Heart right ventricle (tissue), 16 donors: Measurements from ENCODE around the gene RBP3. TPM values are rescaled to one million over a fixed set of nuclear protein-coding genes. Genes with fewer than 3 reads are reported as not detected.

Experiments
- ATAC-seq, 8 donors: fragments of 200-7000 bp; cut with Tn5 transposase; one replicate each; pipeline ENCODE4 v1.9.1; 2020; ENCODE audit warnings: mild to moderate bottlenecking in 8 of 8, moderate library complexity in 8 of 8, moderate number of reproducible peaks in 1 of 8
- DNase-seq, 2 donors: peaks; one replicate each; pipeline ENCODE4 v3.0.0-alpha.2; 2020
- H3K27ac ChIP-seq, 10 donors: fragments of 200-600 bp; sonication (generic) in 2 of 10; one replicate each; pipeline versions ENCODE4 v1.5.0 to v1.8.0; 2020 to 2022; ENCODE audit warnings: mild to moderate bottlenecking in 3 of 10
- H3K27me3 ChIP-seq, 7 donors: fragments of 200-600 bp; one replicate each; pipeline ENCODE4 v1.8.0; 2021 to 2022; ENCODE audit warnings: mild to moderate bottlenecking in 2 of 7
- H3K36me3 ChIP-seq, 9 donors: fragments of 200-600 bp; sonication (generic) in 1 of 9; one replicate each; pipeline versions ENCODE4 v1.5.0 to v1.8.0; 2020 to 2022; ENCODE audit warnings: mild to moderate bottlenecking in 2 of 9
- H3K4me1 ChIP-seq, 9 donors: fragments of 200-600 bp; sonication (generic) in 1 of 9; one replicate each; pipeline versions ENCODE4 v1.5.0 to v1.8.0; 2020 to 2022; ENCODE audit warnings: mild to moderate bottlenecking in 4 of 9
- H3K4me3 ChIP-seq, 10 donors: fragments of 200-600 bp; sonication (generic) in 2 of 10; one replicate each; pipeline versions ENCODE4 v1.5.0 to v1.8.0; 2020 to 2022; ENCODE audit warnings: mild to moderate bottlenecking in 7 of 10, moderate library complexity in 2 of 10
- H3K9me3 ChIP-seq, 11 donors: fragments of 200-600 bp in 10 of 11; sonication (generic) in 2 of 11; one replicate each; pipeline versions ENCODE4 v1.5.0 to v1.8.0; 2013 to 2022; ENCODE audit warnings: mild to moderate bottlenecking in 2 of 11, control low read depth in 1 of 11, moderate library complexity in 1 of 11
- WGBS, 2 donors: extraction: QIAGEN DNeasy Blood & Tissue Kit; methylation state at CpG; one replicate each; pipeline ENCODE4 v1.1.7; 2013; ENCODE audit warnings: inconsistent platforms in 1 of 2; 5-methylcytosine and 5-hydroxymethylcytosine counted together
- intact Hi-C, 10 donors: fragments of 100-400 bp; cut with DNase I; formaldehyde crosslinking; loops; one replicate each; pipeline versions ENCODE4 v1.11.1 to v1.14.2; 2022
- polyA plus RNA-seq, 2 donors: library from polyadenylated mRNA; stranded (reverse); fragments of 200-250 nt; gene quantifications; one replicate each; pipeline ENCODE4 v1.2.3, GENCODE V29; 2013
- total RNA-seq, 10 donors: library from RNA; stranded (reverse); fragmentation: NEBNext Ultra II Directional in 3 of 10; extraction: Animal tissue kit (Norgen Biotek cat#: 25700) in 3 of 10; gene quantifications; one replicate each; pipeline versions ENCODE4 v1.2.1 to v1.2.4, GENCODE V29; 2021 to 2023
- TF ChIP-seq, protein P1 (sequence below), 9 donors: fragments of 200-600 bp; sonication (generic) in 2 of 9; IDR thresholded peaks; one replicate each; pipeline versions ENCODE4 v1.5.0 to v1.8.0; 2021 to 2022; ENCODE audit warnings: antibody characterized with exemption in 9 of 9, mild to moderate bottlenecking in 5 of 9, moderate library complexity in 1 of 9
- donor health status: Arrhythmogenic right ventricular cardiomyopathy.
- donor health status: ischemic (EF 13 %, LVEDD 7.1; RV severe dilation, severe dysfunction).
- donor health status: healthy with polysubstance abuse.
- donor health status: DM: no; HTN: yes; CAD: no.
- donor health status: DM: no; HTN: no; CAD: no.
- donor health status: ischemic (EF 25% LVEDD 6.9; RV normal size, moderate dysfunction).
- donor health status: ischemic (EF 25% LVEDD 5.7; RV mildly dilated, moderate dysfunction).
- donor health status: healthy.
- donor health status: DM: yes; HTN: yes; CAD: no.
- donor health status: Ischemic cardiomyopathy.
- donor health status: ischemic (EF 35%, LVEDD 5.7; RV mildly dilated, moderate dysfunction).
- donor health status: nonischemic (EF 11% LVEDD 7.7; RV severe dilation, severe dysfunction).
- donor health status: DM: yes; HTN: yes; CAD: no.
- donor health status: PGD.
- donor health status: ischemic (EF 29% LVEDD 5.4; RV normal size, mild dysfunction).
- donor health status: nonischemic (EF 23%, LVEDD 6.1; RV moderate dilation, normal function).

The RBP3 gene
- total and polyA plus RNA-seq, 12 donors = not detected

DNA sequence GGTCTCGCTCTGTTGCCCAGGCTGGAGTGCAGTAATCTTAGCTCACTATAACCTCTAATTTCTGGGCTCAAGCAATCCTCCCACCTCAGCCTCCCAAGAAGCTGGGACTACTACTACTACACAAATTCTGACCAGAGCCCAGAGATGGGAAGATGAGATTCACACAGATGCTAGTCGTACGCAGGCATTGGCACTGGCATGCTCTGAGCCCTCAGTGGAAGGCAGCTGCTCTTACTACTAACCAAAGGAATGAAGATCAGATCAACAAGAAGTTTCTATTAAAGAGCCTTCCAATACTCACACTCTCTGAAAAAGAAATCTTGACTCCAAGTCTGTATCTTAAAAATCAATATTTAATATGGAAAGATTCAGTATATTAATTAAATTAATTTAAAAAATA is 15.2 kb upstream of the RBP3 start:
- no peak overlapping the region for H3K27ac ChIP-seq
- intact Hi-C loops = no loop called here
- no peaks in the 10 kb centered on the region for H3K36me3 ChIP-seq
- H3K27me3 ChIP-seq = peaks cover 0 to 4% (median 0%) of the 10 kb centered on the region in 7 donors
- WGBS, 2 donors = 82 to 93% methylated on average over 3 of the region's 3 CpGs
- H3K9me3 ChIP-seq = no peaks in the 10 kb centered on the region
- no peak overlapping the region for H3K4me3 ChIP-seq
- ATAC-seq (no peak), DNase-seq (no peak)
- no peaks in the 10 kb centered on the region for H3K4me1 ChIP-seq
- TF ChIP-seq, protein P1, sequence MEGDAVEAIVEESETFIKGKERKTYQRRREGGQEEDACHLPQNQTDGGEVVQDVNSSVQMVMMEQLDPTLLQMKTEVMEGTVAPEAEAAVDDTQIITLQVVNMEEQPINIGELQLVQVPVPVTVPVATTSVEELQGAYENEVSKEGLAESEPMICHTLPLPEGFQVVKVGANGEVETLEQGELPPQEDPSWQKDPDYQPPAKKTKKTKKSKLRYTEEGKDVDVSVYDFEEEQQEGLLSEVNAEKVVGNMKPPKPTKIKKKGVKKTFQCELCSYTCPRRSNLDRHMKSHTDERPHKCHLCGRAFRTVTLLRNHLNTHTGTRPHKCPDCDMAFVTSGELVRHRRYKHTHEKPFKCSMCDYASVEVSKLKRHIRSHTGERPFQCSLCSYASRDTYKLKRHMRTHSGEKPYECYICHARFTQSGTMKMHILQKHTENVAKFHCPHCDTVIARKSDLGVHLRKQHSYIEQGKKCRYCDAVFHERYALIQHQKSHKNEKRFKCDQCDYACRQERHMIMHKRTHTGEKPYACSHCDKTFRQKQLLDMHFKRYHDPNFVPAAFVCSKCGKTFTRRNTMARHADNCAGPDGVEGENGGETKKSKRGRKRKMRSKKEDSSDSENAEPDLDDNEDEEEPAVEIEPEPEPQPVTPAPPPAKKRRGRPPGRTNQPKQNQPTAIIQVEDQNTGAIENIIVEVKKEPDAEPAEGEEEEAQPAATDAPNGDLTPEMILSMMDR (IDR thresholded peaks at IDR 0.05) = no peak

DNA sequence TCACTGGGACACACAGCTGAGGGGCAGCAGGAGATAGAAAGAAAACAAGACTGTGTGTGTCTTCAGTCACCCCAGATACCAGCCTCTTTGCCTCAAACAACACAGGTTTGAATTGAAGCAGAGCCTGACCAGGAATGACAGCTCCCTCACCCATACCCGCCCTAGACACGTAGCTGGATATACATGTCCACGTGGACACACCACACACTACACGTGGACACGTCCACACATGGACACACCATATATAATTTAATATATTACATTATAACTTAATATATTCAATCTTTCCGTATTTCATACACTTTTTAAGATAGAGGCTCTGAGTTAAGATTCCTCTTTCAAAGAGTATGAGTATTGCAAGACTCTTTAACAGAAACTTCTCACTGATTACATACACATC is 14.6 kb upstream of the RBP3 start:
- no peak for ATAC-seq
- TF ChIP-seq, protein P1 (IDR thresholded peaks at IDR 0.05) = no peak

DNA sequence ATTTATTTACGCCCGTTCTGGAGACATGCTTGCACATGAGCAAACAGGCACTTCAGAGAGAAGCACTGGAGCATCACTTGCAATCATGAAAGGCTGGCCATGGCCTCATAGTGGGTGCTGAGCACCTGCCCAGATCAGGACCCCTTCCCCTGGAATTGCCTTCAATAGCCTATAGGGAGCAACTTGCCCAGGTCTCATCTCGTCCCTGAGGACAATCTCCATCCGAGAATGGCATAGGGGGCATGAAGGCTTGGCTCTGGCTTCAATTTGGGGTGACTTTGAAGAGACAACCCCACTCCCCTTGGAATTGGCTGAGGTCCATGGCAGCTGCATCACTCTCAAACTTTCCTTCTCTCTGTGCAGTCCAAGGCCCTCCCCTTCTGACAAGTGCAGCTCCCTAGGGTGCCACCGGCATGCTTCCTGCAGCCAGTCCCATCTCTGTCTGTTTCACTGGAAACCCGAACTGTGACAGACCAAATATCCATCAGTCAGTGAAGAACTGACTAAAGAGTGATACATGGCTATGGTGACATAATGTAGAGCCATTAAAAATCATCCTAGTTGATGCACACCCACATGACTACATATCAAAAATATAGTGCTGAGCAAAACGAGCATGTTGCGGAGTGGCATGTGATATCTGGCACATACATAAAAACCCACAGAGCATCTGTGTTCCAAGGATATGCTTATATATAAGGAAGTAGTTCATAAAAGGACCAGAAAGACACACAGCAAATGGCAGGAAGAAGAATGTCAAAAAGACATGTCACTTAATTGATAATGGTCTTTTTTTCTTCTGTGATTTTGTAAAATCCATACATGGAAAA is 13.5 kb upstream of the RBP3 start:
- WGBS, 2 donors = 75 to 81% methylated on average over 8 of the region's 8 CpGs

More for the DNA sequence above, 14.6 kb upstream of the RBP3 start:
- H3K4me3 ChIP-seq = no peak overlapping the region
- no peaks in the 10 kb centered on the region for H3K9me3 ChIP-seq
- no peaks in the 10 kb centered on the region for H3K36me3 ChIP-seq
- H3K27me3 ChIP-seq = peaks cover 0 to 4% (median 0%) of the 10 kb centered on the region in 7 donors
- WGBS, 2 donors = 87 to 90% methylated on average over 6 of the region's 6 CpGs
- H3K4me1 ChIP-seq = no peaks in the 10 kb centered on the region
- intact Hi-C loops = no loop called here
- no peak overlapping the region for H3K27ac ChIP-seq
- no peak for DNase-seq

GRCh38 chr10:47335906-47336305 is 12.3 kb upstream of the RBP3 start:
- Histone ChIP-seq H3K9me3 (no peaks in the 10 kb centered on the region), H3K4me1 (no peaks in the 10 kb centered on the region), H3K27ac (no peak overlapping the region), H3K27me3 (peaks cover 0 to 6% (median 0%) of the 10 kb centered on the region in 7 donors), H3K36me3 (no peaks in the 10 kb centered on the region), H3K4me3 (no peak overlapping the region)
- no peak for ATAC-seq
- WGBS, 2 donors = 86 to 93% methylated on average over 5 of the region's 5 CpGs
- TF ChIP-seq, protein P1 (IDR thresholded peaks at IDR 0.05) = no peak
- no peak for DNase-seq
- intact Hi-C loops = no loop called here

More for the DNA sequence above, 13.5 kb upstream of the RBP3 start:
- no peaks in the 10 kb centered on the region for H3K4me1 ChIP-seq
- peaks cover 0 to 4% (median 0%) of the 10 kb centered on the region in 7 donors for H3K27me3 ChIP-seq
- TF ChIP-seq, protein P1 (IDR thresholded peaks at IDR 0.05) = no peak
- H3K36me3 ChIP-seq = no peaks in the 10 kb centered on the region
- no peak overlapping the region for H3K4me3 ChIP-seq
- no peak overlapping the region for H3K27ac ChIP-seq
- intact Hi-C loops = no loop called here
- no peaks in the 10 kb centered on the region for H3K9me3 ChIP-seq
- ATAC-seq = no peak
- no peak for DNase-seq
